ENCODE data around the gene MTF2. TPM values are rescaled to one million over a fixed set of nuclear protein-coding genes. Genes with fewer than 3 reads are reported as not detected.

The MTF2 gene
- 15.8 and 24.5 TPM in 2 replicates for total RNA-seq

DNA sequence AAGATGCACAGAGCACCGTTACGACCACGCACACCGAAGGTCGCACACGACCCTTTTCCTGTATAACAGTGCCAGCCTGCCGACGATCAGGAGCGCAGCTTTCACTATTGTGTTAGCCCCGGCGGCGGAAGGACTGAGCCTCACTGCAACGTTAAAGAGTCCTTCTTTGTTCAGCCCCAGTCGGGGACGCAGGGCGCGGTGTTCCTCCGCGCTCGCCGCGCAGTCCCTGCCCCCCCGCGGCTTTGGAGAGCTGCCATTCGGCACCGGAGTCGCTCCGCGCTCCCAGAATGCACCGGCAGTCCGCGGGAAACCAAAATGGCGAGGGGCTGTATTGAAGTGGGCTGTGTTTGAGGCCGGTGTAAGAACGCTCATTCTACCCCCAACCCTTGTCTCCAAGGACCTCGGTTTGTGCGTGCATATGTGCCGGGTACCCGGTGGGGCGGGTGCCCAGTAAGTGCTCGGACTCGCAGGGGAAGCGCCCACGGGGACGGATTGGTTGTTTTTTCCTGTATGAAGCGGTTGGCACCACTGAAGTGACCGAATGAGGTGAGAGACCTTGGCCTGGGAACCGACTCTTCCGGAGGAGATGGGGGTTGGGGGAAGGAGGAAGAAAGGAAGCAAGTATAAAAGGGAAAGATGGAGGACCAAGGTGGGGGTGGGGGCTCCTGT is at the start of gene MTF2:
Gene MTF2 (plus strand): TSS at position 298 of the 669 bp plus-strand sequence. CDS start 244 bp downstream, at position 542.

DNA sequence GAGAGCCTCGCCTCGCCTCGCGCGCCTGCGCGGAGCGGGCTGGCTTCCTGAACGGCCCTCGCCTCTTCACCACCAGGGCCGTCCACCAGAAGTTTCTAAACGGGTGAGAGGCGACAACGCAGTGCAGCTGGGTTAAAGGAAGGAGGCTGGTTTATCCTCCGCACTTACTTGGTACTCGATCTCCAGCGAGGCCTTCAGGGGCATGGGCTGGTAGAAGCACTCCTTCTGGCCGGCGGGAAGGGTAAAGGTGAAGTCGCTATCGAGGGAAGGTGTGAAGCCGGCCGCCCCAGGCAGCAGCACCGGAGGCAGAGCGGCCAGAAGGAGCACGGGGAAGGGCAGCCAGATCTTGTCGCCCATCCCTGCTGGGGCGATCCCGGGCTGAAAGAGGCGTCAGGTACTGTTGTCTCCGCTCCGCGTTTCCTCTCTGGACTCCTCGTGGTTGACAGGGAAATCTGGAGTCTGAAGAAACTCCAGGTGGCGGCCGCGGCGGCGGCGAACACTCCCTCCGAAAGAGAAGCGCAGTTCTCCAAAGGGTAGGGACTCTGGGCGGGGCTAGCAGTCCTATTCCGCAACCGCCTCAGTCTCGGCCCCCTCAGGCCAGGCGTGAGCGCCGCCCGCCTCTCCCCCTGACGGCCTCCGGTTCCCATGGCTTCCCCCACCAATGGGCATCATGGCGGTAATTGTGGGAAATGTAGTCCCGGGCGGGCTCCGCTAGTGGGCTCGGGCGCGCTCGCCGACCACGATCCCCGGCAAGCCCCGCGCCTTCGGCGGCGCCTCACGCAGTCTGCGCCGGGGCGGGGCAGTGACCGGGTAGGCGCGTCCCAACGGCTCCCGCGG is 101.0 kb downstream of the MTF2 start, which contains the start of gene TMED5:
Gene TMED5 (minus strand): TSS at position 528 of the 837 bp plus-strand sequence. CDS start 171 bp downstream, at position 357.

DNA sequence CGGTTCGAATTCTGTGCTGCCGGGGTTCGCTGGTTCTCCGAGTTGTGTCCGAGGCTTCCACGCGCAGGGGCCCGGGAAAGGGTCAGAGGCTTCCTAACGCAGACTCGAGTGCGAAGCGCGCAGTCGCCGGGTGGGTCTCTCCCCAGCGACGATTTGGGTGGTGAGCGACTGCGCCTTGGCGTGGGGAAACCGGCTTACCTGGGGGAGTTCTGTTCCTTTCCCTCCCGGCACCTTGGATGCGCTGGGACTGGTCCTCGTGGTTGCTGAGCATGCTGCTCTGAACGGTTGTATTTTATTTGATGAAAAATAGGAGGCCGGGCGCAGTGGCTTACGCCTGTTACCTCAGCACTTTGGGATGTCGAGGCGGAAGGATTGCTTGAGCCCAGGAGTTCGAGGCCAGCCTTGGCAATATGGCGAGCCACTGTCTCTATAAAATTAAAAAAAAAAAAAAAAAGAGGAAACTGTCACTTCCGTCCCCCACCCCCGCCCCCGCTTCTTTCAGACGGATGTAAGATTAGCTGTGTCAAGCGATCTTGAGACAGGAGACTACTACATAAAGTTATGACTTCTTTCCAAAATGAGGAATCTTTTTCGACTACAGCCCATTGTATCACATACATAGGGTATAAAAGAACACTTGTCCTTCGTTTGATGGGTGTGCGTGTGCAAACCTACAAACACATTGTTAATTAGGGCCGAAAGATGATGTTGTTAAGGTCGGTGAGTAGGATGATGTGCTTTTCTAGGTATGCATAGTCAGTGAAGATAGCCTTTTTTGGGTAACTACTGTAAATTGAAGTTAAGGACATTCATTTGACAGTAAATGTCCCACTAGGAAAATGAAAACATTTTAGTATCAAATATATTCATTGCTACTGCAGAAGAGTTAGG is 101.9 kb downstream of the MTF2 start, which contains the start of gene CCDC18:
Gene CCDC18 (plus strand): TSS at position 2 of the 891 bp plus-strand sequence. CDS start 2,638 bp downstream, outside the sequence.

Other genes with a start within 250 kb of the MTF2 start
- gene RPL5, start 247.2 kb upstream of the MTF2 start, total RNA-seq = 1,090 and 1,382 TPM in 2 replicates
- gene DIPK1A, start 117.8 kb upstream of the MTF2 start, total RNA-seq = 20.1 and 27.9 TPM in 2 replicates
- 68.6 and 101 TPM in 2 replicates for gene TMED5, start 101.1 kb downstream of the MTF2 start, total RNA-seq
- 9.9 and 16.3 TPM in 2 replicates for gene CCDC18, start 101.4 kb downstream of the MTF2 start, total RNA-seq